IPS-20b (cell line): ENCODE measurements around the gene PER2.

Source experiments
- H3K27ac ChIP-seq: one replicate; pipeline ENCODE4 v1.5.1; 2013; ENCODE audit warnings: low read length
- H3K27me3 ChIP-seq: 2 replicates; pipeline ENCODE4 v1.6.1; 2013; ENCODE audit warnings: mild to moderate bottlenecking, low read length, inconsistent platforms; ENCODE audit not compliant: insufficient read depth
- H3K36me3 ChIP-seq: 2 replicates; pipeline ENCODE4 v1.6.1; 2013; ENCODE audit warnings: low read depth, mild to moderate bottlenecking, inconsistent platforms, low read length, moderate library complexity; ENCODE audit not compliant: insufficient read depth
- H3K4me1 ChIP-seq: 2 replicates; pipeline ENCODE4 v1.6.1; 2013; ENCODE audit warnings: mild to moderate bottlenecking, control low read depth, inconsistent platforms, low read length, moderate library complexity; ENCODE audit not compliant: insufficient read depth
- H3K4me3 ChIP-seq: 2 replicates; pipeline ENCODE4 v1.5.1; 2013; ENCODE audit warnings: mild to moderate bottlenecking, low read length, inconsistent platforms
- H3K9ac ChIP-seq: 2 replicates; pipeline ENCODE4 v1.6.1; 2013; ENCODE audit warnings: low read depth, mild to moderate bottlenecking, inconsistent platforms, low read length, moderate library complexity
- H3K9me3 ChIP-seq: 2 replicates; pipeline ENCODE4 v1.6.1; 2013; ENCODE audit warnings: mild to moderate bottlenecking, low read depth, low read length, inconsistent platforms; ENCODE audit not compliant: insufficient read depth

Gene PER2

DNA sequence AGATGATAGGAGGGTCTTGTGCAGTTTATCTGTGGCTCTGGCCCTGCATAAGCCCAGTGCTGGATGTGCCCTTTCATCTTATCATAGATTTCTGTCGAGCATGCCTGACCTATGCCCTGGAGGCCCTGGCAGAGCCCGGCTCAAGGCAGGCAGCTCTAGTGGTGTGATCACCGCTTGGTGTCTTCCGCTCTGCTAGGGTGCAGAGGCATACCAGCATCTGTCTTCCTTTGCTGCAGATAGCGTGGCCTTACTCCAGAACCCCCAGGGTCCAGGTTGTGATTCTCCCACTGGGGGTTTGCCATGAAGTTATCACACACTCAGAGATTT, 18.2 kb upstream of the PER2 start:
- Histone ChIP-seq H3K36me3 (no peaks in the 10 kb centered on the region), H3K27me3 (no peaks in the 10 kb centered on the region), H3K4me1 (no peaks in the 10 kb centered on the region), H3K9ac (no peak overlapping the region), H3K4me3 (no peak overlapping the region), H3K27ac (no peak overlapping the region), H3K9me3 (no peaks in the 10 kb centered on the region)

DNA sequence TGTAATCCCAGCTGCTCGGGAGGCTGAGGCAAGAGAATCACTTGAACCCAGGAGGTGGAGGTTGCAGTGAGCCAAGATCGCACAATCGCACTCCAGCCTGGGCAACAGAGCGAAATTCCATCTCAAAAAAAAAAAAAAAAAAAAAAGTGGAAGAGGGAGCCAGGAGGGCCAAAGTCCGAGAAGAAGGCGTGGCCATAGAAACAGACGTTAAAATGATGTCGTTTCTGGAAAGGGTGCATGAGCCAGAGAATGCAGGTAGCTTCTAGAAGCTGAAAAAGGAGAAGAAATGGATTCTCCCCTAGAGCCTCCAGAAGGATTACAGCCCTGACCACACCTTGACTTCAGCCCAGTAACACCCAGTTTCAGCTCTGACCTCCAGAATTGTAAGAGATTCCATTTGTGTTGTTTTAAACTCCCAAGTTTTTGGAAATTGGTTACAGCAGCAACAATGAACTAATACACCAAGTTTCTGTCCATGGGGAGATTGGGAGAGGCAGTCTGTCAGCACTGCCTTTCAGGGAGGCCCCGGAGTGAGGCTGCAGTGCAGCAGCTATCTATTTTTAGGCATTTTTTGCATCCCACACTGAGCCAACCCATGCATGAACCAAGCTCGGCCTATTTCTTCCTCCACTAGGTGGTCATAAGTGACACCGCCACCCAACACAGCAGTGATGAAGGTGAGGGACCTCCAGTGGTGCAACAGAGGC, 17.7 kb upstream of the PER2 start:
- Histone ChIP-seq H3K27me3 (no peaks in the 10 kb centered on the region), H3K9me3 (no peaks in the 10 kb centered on the region), H3K27ac (no peak overlapping the region), H3K4me1 (no peaks in the 10 kb centered on the region), H3K36me3 (no peaks in the 10 kb centered on the region), H3K4me3 (no peak overlapping the region), H3K9ac (no peak overlapping the region)

DNA sequence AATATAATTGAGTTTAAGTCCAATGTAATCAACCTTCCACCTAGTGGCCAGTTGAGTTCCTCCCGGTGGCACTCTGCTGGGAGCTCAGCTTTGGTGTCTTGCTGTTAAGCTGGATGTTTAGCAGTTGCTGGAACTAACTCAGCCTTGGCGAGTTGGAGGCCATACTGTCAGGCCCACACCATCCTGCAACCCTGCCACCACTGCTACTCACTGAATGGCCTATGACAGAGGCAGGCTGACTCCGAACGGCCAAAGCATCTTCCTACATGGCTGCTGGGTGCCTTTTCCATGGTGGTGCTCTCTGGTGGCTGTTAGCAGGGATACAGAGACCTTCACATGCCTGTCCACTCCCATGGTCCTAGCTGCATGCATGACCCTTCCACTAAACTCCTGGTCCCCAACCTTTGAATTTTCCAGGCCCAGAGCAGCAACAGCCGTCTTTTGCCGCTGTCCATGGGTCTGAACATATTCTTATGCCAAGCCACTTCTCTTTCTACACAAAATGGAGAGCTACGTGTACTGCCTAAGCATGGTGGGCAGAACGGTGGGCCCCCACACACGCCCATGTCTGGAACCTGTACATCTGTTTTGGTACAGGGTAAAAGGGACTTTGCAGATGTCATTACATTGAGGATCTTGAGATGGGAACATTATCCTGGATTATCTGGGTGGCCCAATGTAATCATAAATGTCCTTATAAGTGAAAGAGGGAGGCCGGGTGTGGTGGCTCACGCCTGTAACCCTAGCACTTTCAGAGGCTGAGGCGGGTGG, 16.9 kb upstream of the PER2 start:
- Histone ChIP-seq H3K36me3 (no peaks in the 10 kb centered on the region), H3K4me1 (no peaks in the 10 kb centered on the region), H3K9me3 (no peaks in the 10 kb centered on the region), H3K4me3 (no peak overlapping the region), H3K9ac (no peak overlapping the region), H3K27me3 (no peaks in the 10 kb centered on the region), H3K27ac (no peak overlapping the region)

DNA sequence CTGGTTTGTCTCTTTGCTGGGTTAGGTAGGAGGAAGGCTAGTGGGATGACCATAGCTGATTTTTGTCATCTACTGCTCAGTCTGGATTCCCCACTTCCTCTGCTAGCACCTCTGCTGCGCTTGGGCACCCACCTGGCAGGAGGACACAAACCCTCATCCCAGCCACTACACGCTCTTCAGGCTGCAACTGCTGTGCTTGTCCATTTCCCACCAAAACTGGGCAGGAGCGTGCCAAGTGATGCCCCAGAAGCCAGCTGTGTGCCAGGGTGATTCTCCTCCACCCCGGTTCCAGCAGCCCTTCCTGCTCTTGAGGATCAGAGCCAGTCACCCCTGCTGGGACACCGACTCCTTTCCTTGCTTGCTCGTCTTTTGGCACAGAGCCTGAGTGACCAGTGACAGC, 15.7 kb upstream of the PER2 start:
- no peaks in the 10 kb centered on the region for H3K36me3 ChIP-seq
- no peaks in the 10 kb centered on the region for H3K27me3 ChIP-seq
- no peaks in the 10 kb centered on the region for H3K4me1 ChIP-seq
- no peak overlapping the region for H3K9ac ChIP-seq
- no peaks in the 10 kb centered on the region for H3K9me3 ChIP-seq
- H3K27ac ChIP-seq = no peak overlapping the region
- no peak overlapping the region for H3K4me3 ChIP-seq

DNA sequence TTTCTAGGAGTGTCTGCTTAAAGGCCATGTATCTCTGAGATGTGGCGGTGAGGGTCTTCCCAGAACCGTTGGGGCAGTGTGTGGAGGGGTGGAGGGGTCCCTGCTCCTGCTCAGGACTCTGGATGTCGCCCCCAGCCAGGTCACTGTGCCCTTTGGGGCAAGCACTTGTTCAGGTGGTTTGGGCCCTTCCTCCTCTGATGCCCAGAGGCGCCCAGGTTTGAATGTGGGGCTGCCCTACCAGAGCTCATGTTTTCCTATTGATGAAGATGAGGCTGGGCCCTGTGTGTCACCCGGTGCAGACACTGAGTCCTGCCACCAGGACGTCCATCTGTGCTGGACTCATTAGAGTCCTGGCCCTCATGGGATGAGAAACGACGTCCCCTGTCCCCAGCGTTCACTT, 14.3 kb upstream of the PER2 start:
- H3K27ac ChIP-seq = no peak overlapping the region

DNA sequence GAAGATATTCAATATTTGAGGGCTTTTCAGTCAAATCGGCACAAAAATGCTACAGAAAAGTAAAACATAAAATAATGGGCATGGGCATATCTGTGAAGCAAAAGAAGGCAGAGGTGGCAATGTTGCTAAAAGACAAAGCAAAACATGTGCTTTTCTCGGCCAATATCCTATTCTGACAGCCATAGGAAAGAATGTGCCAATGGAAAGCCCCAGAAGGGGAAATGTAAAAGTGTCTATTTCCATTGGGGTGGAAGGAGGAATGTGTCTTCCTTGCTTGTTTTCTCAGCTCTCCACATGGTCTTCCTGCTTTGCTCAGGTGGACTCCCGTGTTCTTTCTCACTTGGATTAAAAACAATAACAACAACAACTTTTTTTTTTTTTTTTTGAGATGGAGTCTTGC, 13.7 kb upstream of the PER2 start:
- no peaks in the 10 kb centered on the region for H3K36me3 ChIP-seq
- H3K9ac ChIP-seq = no peak overlapping the region
- no peak overlapping the region for H3K27ac ChIP-seq
- no peaks in the 10 kb centered on the region for H3K4me1 ChIP-seq
- H3K27me3 ChIP-seq = no peaks in the 10 kb centered on the region; the same call in 1 of the 2 replicates
- no peak overlapping the region for H3K4me3 ChIP-seq
- H3K9me3 ChIP-seq = no peaks in the 10 kb centered on the region

More for the DNA sequence above, 14.3 kb upstream of the PER2 start:
- Histone ChIP-seq H3K4me3 (no peak overlapping the region), H3K9ac (no peak overlapping the region), H3K36me3 (no peaks in the 10 kb centered on the region), H3K9me3 (no peaks in the 10 kb centered on the region), H3K27me3 (no peaks in the 10 kb centered on the region; the same call in 1 of the 2 replicates), H3K4me1 (no peaks in the 10 kb centered on the region)

DNA sequence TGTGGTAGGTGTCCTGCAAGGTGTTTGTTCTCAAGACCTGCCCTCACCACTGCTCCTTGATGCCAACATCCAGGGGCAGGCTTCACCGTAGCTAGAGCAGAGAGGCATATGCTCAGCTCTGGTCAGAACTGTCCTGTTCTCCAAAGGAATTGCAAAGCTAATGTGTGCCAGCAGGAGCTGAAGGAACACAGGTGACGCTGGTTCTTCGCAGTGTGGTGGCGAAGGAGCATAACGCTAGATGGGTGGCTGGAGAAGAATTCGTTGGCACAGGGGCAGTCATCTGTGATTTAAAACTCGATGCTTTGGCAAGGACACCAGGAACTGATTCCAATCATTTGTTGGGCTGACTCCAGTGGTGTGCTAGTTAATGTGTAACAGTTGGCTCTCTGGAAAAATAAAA, 11.4 kb upstream of the PER2 start:
- no peaks in the 10 kb centered on the region; the same call in 1 of the 2 replicates for H3K27me3 ChIP-seq
- no peak overlapping the region for H3K4me3 ChIP-seq
- H3K36me3 ChIP-seq = no peaks in the 10 kb centered on the region
- no peaks in the 10 kb centered on the region for H3K9me3 ChIP-seq
- H3K4me1 ChIP-seq = no peaks in the 10 kb centered on the region
- H3K27ac ChIP-seq = no peak overlapping the region
- no peak overlapping the region for H3K9ac ChIP-seq

DNA sequence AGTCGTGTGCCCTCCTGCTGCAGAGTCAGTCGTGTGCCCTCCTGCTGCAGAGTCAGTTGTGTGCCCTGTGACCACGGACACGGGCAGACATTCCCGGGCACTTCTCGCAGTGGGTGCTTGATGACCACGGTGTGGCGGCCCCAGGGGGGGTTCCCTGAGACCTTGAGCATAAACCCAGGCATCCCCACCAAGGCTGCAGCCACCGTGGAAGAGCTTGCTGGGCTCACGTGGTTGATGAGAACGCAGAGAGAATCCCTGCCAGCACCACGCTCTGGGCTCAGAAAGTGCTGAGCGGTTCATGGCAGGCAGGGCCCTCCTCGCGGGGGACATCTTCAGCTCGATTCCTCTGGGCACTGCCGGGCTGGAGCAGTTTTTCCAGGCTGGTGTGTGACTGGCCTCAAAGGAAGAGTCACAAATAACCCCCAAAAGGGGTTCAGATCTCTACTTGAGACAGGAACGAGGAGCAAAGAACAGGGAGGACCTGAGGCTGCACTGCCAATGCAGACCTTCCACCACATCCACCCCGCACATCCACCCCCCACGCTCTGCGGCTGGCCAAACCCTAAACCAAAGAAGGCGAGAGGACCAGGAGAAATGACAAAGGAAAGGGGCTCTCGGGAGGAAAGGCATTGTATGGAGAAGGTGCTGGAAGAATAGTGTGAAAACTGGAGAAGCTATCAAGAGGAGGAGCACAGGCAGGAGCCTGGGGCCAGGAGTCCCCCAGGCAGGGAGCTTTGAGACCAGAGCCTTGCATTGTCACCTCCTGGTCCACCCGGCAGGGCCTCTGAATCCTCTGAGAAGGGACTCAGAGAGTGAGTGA, 8.4 kb upstream of the PER2 start:
- no peak overlapping the region for H3K27ac ChIP-seq
- no peak overlapping the region for H3K4me3 ChIP-seq
- H3K27me3 ChIP-seq = no peaks in the 10 kb centered on the region; the same call in 1 of the 2 replicates
- H3K9ac ChIP-seq = no peak overlapping the region; the same call in 1 of the 2 replicates
- no peaks in the 10 kb centered on the region for H3K9me3 ChIP-seq
- no peaks in the 10 kb centered on the region for H3K4me1 ChIP-seq
- H3K36me3 ChIP-seq = no peaks in the 10 kb centered on the region

DNA sequence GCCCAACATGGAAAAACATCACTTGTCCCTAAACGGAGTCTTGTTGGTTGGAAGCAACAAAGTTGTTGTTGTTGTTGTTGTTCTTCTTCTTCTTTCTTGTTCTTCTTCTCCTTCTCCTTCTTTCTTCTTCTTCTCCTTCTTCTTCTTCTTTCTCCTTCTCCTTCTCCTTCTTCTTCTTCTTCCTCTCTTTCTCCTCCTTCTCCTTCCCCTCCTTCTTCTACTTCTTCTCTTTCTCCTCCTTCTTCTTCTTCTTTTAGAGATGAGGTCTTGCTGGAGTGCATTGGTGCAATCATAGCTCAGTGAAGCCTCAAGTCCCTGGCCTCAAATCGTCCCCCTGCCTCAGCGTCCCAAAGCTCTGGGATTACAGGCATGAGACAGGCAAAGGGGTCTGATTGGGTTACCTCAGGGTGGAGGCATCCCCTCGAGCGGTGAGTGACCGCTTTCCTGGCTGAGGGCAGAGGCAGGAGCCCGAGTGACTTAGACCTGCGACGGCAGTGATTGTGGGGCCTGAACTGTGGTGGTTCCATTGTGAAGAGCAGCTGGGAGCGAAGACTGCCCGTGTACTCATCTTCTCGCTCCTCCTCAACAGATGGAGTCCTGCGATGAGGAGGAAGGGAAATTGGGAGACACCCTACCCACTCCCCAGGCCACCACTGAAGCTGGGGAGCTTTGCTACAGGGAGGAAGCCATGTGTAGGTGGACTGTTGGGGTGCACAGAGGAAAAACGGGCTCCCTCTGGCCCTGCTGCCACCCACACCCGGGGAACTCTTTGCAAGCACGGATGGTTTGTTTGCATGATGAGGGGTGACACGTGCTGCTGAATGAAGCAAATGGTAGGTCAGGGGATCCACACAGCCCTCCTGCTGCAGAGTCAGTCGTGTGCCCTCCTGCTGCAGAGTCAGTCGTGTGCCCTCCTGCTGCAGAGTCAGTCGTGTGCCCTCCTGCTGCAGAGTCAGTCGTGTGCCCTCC, 7.0 kb upstream of the PER2 start:
- Histone ChIP-seq H3K36me3 (no peaks in the 10 kb centered on the region), H3K4me1 (peaks cover under 1% of the 10 kb centered on the region; the same call in 1 of the 2 replicates), H3K27ac (no peak overlapping the region), H3K4me3 (no peak overlapping the region), H3K9me3 (no peaks in the 10 kb centered on the region), H3K27me3 (no peaks in the 10 kb centered on the region; the same call in none of the 2 replicates), H3K9ac (no peak overlapping the region)

DNA sequence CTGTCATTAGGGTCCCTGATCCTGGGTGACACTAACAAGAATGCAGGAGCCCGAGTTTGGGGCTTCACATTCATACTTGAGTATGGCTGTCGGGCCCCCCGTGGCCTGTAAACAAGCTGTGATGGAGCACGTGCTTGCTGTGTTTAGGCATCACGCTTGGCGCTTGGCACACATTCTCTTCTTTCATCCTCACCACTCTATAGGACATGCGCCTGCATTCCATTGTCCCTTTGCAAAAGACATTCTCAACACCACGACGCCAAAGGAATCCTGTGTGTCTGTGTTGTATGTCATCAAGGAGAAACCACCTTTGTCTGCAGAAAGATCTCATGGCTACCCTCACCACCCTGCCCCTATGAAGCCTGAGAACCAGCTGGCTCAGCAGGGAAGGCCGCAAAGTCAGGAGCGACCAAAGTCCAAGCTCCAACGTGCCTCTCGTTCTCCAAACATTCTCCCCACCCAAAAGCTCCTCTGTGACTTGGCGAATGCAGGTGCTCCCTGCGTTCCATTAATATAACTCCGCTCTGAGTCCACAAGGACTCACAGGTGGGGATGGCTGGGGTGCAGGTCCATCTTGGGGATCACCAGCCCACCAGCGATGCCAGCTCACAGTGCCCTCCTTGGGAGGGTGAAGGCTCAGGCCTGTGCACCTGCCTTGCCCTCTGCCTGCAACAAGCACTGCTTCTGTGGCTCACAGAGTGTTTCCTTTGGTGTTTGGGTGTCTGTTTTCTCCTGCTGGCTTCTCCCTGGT, 6.2 kb upstream of the PER2 start:
- no peak overlapping the region for H3K27ac ChIP-seq
- H3K9ac ChIP-seq = no peak overlapping the region

More for the DNA sequence above, 6.2 kb upstream of the PER2 start:
- H3K27me3 ChIP-seq = peaks cover 3% of the 10 kb centered on the region
- H3K4me3 ChIP-seq = no peak overlapping the region
- no peaks in the 10 kb centered on the region for H3K36me3 ChIP-seq
- H3K4me1 ChIP-seq = peaks cover 7% of the 10 kb centered on the region; the same call in 1 of the 2 replicates
- no peaks in the 10 kb centered on the region for H3K9me3 ChIP-seq
